Natural killer cell (primary cell): Measurements from ENCODE around the gene P2RX5. TPM values are rescaled to one million over a fixed set of nuclear protein-coding genes. Genes with fewer than 3 reads are reported as not detected.

ENCODE experiments used
- ATAC-seq, 3 donors: fragments of 150-1000 bp in 2 of 3; fragments of 200-7000 bp in 1 of 3; cut with Tn5 transposase; 1 replicate in 1 of 3; 2 replicates in 2 of 3; pipeline ENCODE4 v1.10.0; 2021; ENCODE audit warnings: mild to moderate bottlenecking in 2 of 3, moderate library complexity in 2 of 3
- DNase-seq, 2 donors: peaks; one replicate each; pipeline versions ENCODE4 v3.0.0 to v3.0.0-alpha.2; 2013 to 2021; ENCODE audit warnings: mixed read lengths in 1 of 2
- H3K27ac ChIP-seq: one replicate; pipeline ENCODE4 v1.5.1; 2013; ENCODE audit warnings: mild to moderate bottlenecking, low read length
- H3K27me3 ChIP-seq: one replicate; pipeline ENCODE4 v1.6.1; 2013; ENCODE audit warnings: low read length; ENCODE audit not compliant: control insufficient read depth, insufficient read depth
- H3K36me3 ChIP-seq: one replicate; pipeline ENCODE4 v1.6.1; 2013; ENCODE audit warnings: low read length; ENCODE audit not compliant: control insufficient read depth, insufficient read depth
- H3K4me1 ChIP-seq: one replicate; pipeline ENCODE4 v1.6.1; 2013; ENCODE audit warnings: low read length; ENCODE audit not compliant: control insufficient read depth, insufficient read depth
- H3K4me3 ChIP-seq: one replicate; pipeline ENCODE4 v1.5.1; 2013; ENCODE audit warnings: low read length
- H3K9me3 ChIP-seq: one replicate; pipeline ENCODE4 v1.6.1; 2013; ENCODE audit warnings: low read length; ENCODE audit not compliant: control insufficient read depth, insufficient read depth
- H3K27ac Mint-ChIP-seq, 2 donors: one replicate each; pipeline ENCODE4 v1.8.0; 2022; ENCODE audit warnings: mild to moderate bottlenecking in 2 of 2, mixed read lengths in 2 of 2, moderate library complexity in 1 of 2
- H3K27me3 Mint-ChIP-seq, 2 donors: one replicate each; pipeline ENCODE4 v1.8.0; 2022; ENCODE audit warnings: low read depth in 2 of 2, mixed read lengths in 2 of 2
- H3K36me3 Mint-ChIP-seq: one replicate; pipeline ENCODE4 v1.8.0; 2022; ENCODE audit warnings: mixed read lengths
- H3K4me1 Mint-ChIP-seq, 2 donors: one replicate each; pipeline ENCODE4 v1.8.0; 2022; ENCODE audit warnings: mixed read lengths in 2 of 2
- H3K4me3 Mint-ChIP-seq: one replicate; pipeline ENCODE4 v1.8.0; 2022; ENCODE audit warnings: mild to moderate bottlenecking, moderate library complexity, mixed read lengths
- H3K9me3 Mint-ChIP-seq, 2 donors: one replicate each; pipeline ENCODE4 v1.8.0; 2022; ENCODE audit warnings: mixed read lengths in 2 of 2
- CTCF ChIP-seq: fragments of 200-600 bp; IDR thresholded peaks from one replicate; pipeline ENCODE4 v1.8.0; 2022; ENCODE audit warnings: antibody characterized with exemption
- WGBS: methylation state at CpG from one replicate; pipeline ENCODE4 v1.1.7; 2013; ENCODE audit warnings: missing lambda C conversion rate; ENCODE audit not compliant: insufficient coverage; 5-methylcytosine and 5-hydroxymethylcytosine counted together
- intact Hi-C: fragments of 100-400 bp; cut with micrococcal nuclease; formaldehyde crosslinking; loops from one replicate; pipeline ENCODE4 v1.14.2; 2022
- total RNA-seq, 4 donors: library from RNA; stranded (reverse); fragments of 120-200 nt in 1 of 4; gene quantifications; one replicate each; pipeline versions ENCODE4 v1.2.3 to v1.2.4, GENCODE V29; 2013 to 2022

Gene P2RX5
- total RNA-seq, 3 donors from 2014 or later (not counting 1 experiment from before 2014, with no cell fraction given): 7.8 to 15.4 (median 9.2) TPM

- Histone ChIP-seq H3K4me1 (no peaks in the 10 kb centered on the region), H3K4me3 (no peak overlapping the region), H3K27ac (no peak overlapping the region), H3K36me3 (peaks cover 26% of the 10 kb centered on the region), H3K9me3 (no peaks in the 10 kb centered on the region), H3K27me3 (no peaks in the 10 kb centered on the region)
- no peak for TF ChIP-seq CTCF
- intact Hi-C loops: no loop called here
- no peak for ATAC-seq
- Mint-ChIP-seq H3K9me3 (no peaks in the 10 kb centered on the region), H3K27me3 (no peaks in the 10 kb centered on the region), H3K4me3 (no peak overlapping the region), H3K4me1 (peaks cover 0 to 10% of the 10 kb centered on the region in 2 donors), H3K36me3 (no peaks in the 10 kb centered on the region), H3K27ac (no peak overlapping the region)
- 97% methylated on average over 9 of the region's 11 CpGs for WGBS
- DNase-seq: no peak
Observed at GRCh38 chr17:3627769-3628167, 68.2 kb downstream of the P2RX5 start.

- Mint-ChIP-seq H3K4me3 (no peak overlapping the region), H3K27ac (no peak overlapping the region), H3K4me1 (peaks cover 0 to 6% of the 10 kb centered on the region in 2 donors), H3K9me3 (no peaks in the 10 kb centered on the region), H3K27me3 (no peaks in the 10 kb centered on the region), H3K36me3 (no peaks in the 10 kb centered on the region)
- Histone ChIP-seq H3K27me3 (no peaks in the 10 kb centered on the region), H3K36me3 (peaks cover 29% of the 10 kb centered on the region), H3K9me3 (no peaks in the 10 kb centered on the region), H3K4me3 (no peak overlapping the region), H3K27ac (no peak overlapping the region), H3K4me1 (no peaks in the 10 kb centered on the region)
- intact Hi-C loops: no loop called here
- DNase-seq (no peak), ATAC-seq (no peak)
- no peak for TF ChIP-seq CTCF
- WGBS: 91% methylated on average over 13 of the region's 16 CpGs
Observed at GRCh38 chr17:3626831-3627768, 68.9 kb downstream of the P2RX5 start.

Other genes with a start within 250 kb of the P2RX5 start
- gene SPATA22, start 224.3 kb downstream of the P2RX5 start, total RNA-seq: 1 to 10 TPM in 1 of 3 donors, not detected in 2; 1.3 TPM
- gene ASPA, start 220.2 kb downstream of the P2RX5 start, total RNA-seq: not detected
- gene TRPV3, start 138.3 kb downstream of the P2RX5 start, total RNA-seq: 10 to 100 TPM in 1 of 3 donors, 1 to 10 TPM in 2; 5.6 to 10.3 (median 7.6) TPM
- gene TRPV1, start 86.7 kb downstream of the P2RX5 start, total RNA-seq: 1 to 10 TPM; 3.2 to 4.5 (median 4.2) TPM
- 1 to 10 TPM; 5.8 to 9.3 (median 8.9) TPM for gene SHPK, start 59.9 kb downstream of the P2RX5 start, total RNA-seq
- 10 to 100 TPM in 1 of 3 donors, 1 to 10 TPM in 2; 7.6 to 24.2 (median 9.6) TPM for gene CTNS, start 59.4 kb downstream of the P2RX5 start, total RNA-seq
- gene TAX1BP3, start 27.6 kb downstream of the P2RX5 start, total RNA-seq: 10 to 100 TPM; 15.1 to 17.0 (median 16.3) TPM
- 10 to 100 TPM; 29.3 to 34.7 (median 32.1) TPM for gene EMC6, start 27.3 kb downstream of the P2RX5 start, total RNA-seq
- under 1 TPM; 0.33 to 0.79 (median 0.70) TPM for gene HASPIN, start 27.7 kb upstream of the P2RX5 start, total RNA-seq
- 10 to 100 TPM; 12.8 to 13.8 (median 13.8) TPM for gene ITGAE, start 105.0 kb upstream of the P2RX5 start, total RNA-seq
- gene NCBP3, start 150.1 kb upstream of the P2RX5 start, total RNA-seq: 10 to 100 TPM; 55.9 to 60.7 (median 58.1) TPM
- 1 to 10 TPM; 3.2 to 4.3 (median 3.9) TPM for gene CAMKK1, start 196.9 kb upstream of the P2RX5 start, total RNA-seq
- 10 to 100 TPM in 2 of 3 donors, 1 to 10 TPM in 1; 2.3 to 15.3 (median 13.4) TPM for gene P2RX1, start 220.3 kb upstream of the P2RX5 start, total RNA-seq